HuH-7 (cell line): ENCODE data around the gene CLDN3.

Experiments used
- DNase-seq: peaks from one replicate; pipeline ENCODE4 v3.0.0; 2011; ENCODE audit warnings: low spot score

The CLDN3 gene

GRCh38 chr7:73770860-73771670, 995 bp upstream of the CLDN3 start:
- DNase-seq = no peak

GRCh38 chr7:73769481-73770001, 529 bp downstream of the CLDN3 start:
- DNase-seq = no peak

GRCh38 chr7:73768641-73769480, 1.2 kb downstream of the CLDN3 start:
- no peak for DNase-seq

GRCh38 chr7:73766556-73767229, 3.4 kb downstream of the CLDN3 start:
- DNase-seq = no peak

GRCh38 chr7:73762659-73762999, 7.4 kb downstream of the CLDN3 start:
- no peak for DNase-seq

- no peak for DNase-seq
These were observed 8.0 kb downstream of the CLDN3 start for GRCh38 chr7:73761854-73762658.

GRCh38 chr7:73758581-73759138, 11.4 kb downstream of the CLDN3 start:
- no peak for DNase-seq

GRCh38 chr7:73749931-73750776, 19.9 kb downstream of the CLDN3 start:
- DNase-seq = no peak

- no peak for DNase-seq
These were observed 23.7 kb downstream of the CLDN3 start for GRCh38 chr7:73746378-73746777.

- DNase-seq = peak; percentile 80
These were observed 27.1 kb downstream of the CLDN3 start for GRCh38 chr7:73742753-73743641.

GRCh38 chr7:73742338-73742752, 27.7 kb downstream of the CLDN3 start:
- DNase-seq = no peak

- DNase-seq = no peak
These were observed 28.5 kb downstream of the CLDN3 start for GRCh38 chr7:73741600-73741999.

GRCh38 chr7:73740771-73741170, 29.3 kb downstream of the CLDN3 start:
- DNase-seq = no peak

GRCh38 chr7:73740212-73740611, 29.9 kb downstream of the CLDN3 start:
- DNase-seq = no peak

- DNase-seq = no peak
These were observed 30.7 kb downstream of the CLDN3 start for GRCh38 chr7:73739387-73739767.

GRCh38 chr7:73738612-73739386, 31.3 kb downstream of the CLDN3 start, which contains the start of gene ABHD11:
ABHD11 (minus strand) TSS chr7:73738802; CDS start chr7:73738770, 32 bp downstream.
- DNase-seq = peak; percentile 86

GRCh38 chr7:73738220-73738611, 31.9 kb downstream of the CLDN3 start:
- peak; percentile 70 for DNase-seq

GRCh38 chr7:73737491-73738219, 32.4 kb downstream of the CLDN3 start:
- DNase-seq = no peak
